ENCODE results near the gene UBE3C.

DNA sequence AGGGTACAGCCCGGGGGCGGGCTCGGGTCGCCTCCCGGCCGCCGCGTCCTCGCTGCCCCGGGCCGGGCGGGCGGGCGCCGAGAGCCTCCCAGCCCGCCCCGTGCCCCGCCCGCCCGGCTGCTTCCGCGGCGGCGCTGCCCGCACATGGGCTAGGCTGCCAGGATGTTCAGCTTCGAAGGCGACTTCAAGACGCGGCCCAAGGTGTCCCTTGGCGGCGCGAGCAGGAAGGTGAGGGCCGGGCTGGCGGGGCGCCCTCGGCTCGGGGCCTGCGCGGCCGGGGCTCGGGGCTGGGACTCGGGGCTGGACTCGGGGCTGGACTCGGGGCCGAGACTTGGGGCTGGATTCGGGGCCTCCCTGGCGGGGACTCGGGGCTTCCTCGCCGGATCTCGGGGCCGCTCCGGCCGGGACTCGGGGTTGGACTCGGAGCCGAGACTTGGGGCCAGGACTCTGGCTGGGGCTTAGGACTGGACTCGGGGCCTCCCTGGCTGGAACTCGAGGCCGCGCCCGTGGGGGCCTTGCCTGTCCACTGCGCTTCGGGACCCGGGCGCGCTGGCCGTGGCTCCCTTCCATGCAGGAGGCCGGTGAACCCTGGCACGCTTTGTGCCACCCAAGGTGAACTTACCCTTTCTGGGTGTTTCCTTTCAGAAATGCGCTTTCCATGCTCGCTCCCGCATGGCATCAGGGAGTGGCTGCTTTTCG, 534 bp downstream of the UBE3C start:
- TF ChIP-seq, protein P1, sequence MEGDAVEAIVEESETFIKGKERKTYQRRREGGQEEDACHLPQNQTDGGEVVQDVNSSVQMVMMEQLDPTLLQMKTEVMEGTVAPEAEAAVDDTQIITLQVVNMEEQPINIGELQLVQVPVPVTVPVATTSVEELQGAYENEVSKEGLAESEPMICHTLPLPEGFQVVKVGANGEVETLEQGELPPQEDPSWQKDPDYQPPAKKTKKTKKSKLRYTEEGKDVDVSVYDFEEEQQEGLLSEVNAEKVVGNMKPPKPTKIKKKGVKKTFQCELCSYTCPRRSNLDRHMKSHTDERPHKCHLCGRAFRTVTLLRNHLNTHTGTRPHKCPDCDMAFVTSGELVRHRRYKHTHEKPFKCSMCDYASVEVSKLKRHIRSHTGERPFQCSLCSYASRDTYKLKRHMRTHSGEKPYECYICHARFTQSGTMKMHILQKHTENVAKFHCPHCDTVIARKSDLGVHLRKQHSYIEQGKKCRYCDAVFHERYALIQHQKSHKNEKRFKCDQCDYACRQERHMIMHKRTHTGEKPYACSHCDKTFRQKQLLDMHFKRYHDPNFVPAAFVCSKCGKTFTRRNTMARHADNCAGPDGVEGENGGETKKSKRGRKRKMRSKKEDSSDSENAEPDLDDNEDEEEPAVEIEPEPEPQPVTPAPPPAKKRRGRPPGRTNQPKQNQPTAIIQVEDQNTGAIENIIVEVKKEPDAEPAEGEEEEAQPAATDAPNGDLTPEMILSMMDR (IDR thresholded peaks at IDR 0.05) = no peak
- TF ChIP-seq POLR2AphosphoS5 (IDR thresholded peaks at IDR 0.05) = no peak

Data from prostate gland (tissue), 2 donors.